B cell (primary cell): ENCODE measurements around the gene UTS2R. TPM values are rescaled to one million over a fixed set of nuclear protein-coding genes. Genes with fewer than 3 reads are reported as not detected.
"Not testable (repeated sequence)": the region's sequence is repeated elsewhere in the genome, so short reads cannot be mapped to it uniquely, and the experiment has no call there.

Source experiments
- ATAC-seq: fragments of 200-7000 bp; cut with Tn5 transposase; one replicate; pipeline ENCODE4 v1.10.0; 2021; ENCODE audit warnings: low read depth, mild to moderate bottlenecking, moderate number of reproducible peaks, moderate library complexity
- CTCF ChIA-PET: fragments of 350-600 bp; sonication (Branson Sonifier 250); formaldehyde crosslinking; loops from one replicate; lab custom pipeline; 2021; ENCODE audit warnings: antibody characterized with exemption, inconsistent platforms; lab: Charles Lee
- POLR2A ChIA-PET: fragments of 350-600 bp; sonication (Branson Sonifier 250); formaldehyde crosslinking; loops from one replicate; lab custom pipeline; 2021; ENCODE audit warnings: antibody characterized with exemption; lab: Charles Lee
- DNase-seq: peaks from one replicate; pipeline ENCODE4 v3.0.0; 2013
- H2AFZ ChIP-seq: 2 replicates; pipeline ENCODE4 v1.6.1; 2012; ENCODE audit warnings: mild to moderate bottlenecking, low read depth, low read length; ENCODE audit not compliant: insufficient read depth, poor library complexity, severe bottlenecking
- H3K27ac ChIP-seq, 2 donors: 1 replicate in 1 of 2; 2 replicates in 1 of 2; pipeline ENCODE4 v1.5.1; 2012 to 2013; ENCODE audit warnings: low read length in 2 of 2, mild to moderate bottlenecking in 2 of 2, moderate library complexity in 1 of 2
- H3K27me3 ChIP-seq, 4 experiments: fragments of 200-600 bp in 1 of 4; sonication (generic) in 1 of 4; replicated peaks in 1 of 4; 1 replicate in 2 of 4; 2 replicates in 2 of 4; pipeline versions ENCODE4 v1.6.1 to v1.7.0; 2013 to 2016; ENCODE audit warnings: low read length in 3 of 4, mild to moderate bottlenecking in 2 of 4, mixed read lengths in 1 of 4, moderate library complexity in 1 of 4; ENCODE audit not compliant: insufficient read depth in 4 of 4, control insufficient read depth in 3 of 4; ENCODE audit errors: control extremely low read depth in 1 of 4
- H3K36me3 ChIP-seq, 2 experiments: replicated peaks in 1 of 2; 1 replicate in 1 of 2; 2 replicates in 1 of 2; pipeline versions ENCODE4 v1.6.1 to v1.7.1; 2013; ENCODE audit warnings: low read length in 1 of 2; ENCODE audit not compliant: insufficient read depth in 2 of 2, control insufficient read depth in 1 of 2; ENCODE audit errors: control extremely low read depth in 1 of 2, extremely low read depth in 1 of 2
- H3K4me1 ChIP-seq, 2 donors: fragments of 200-600 bp in 1 of 2; sonication (generic) in 1 of 2; 1 replicate in 1 of 2; 2 replicates in 1 of 2; pipeline versions ENCODE4 v1.5.1 to v1.6.1; 2013 to 2017; ENCODE audit warnings: low read length in 2 of 2; ENCODE audit not compliant: control insufficient read depth in 2 of 2, insufficient read depth in 2 of 2
- H3K4me2 ChIP-seq: replicated peaks from 2 replicates; pipeline ENCODE3; 2012; ENCODE audit warnings: mild to moderate bottlenecking, low read depth, low read length; ENCODE audit not compliant: poor library complexity, severe bottlenecking
- H3K4me3 ChIP-seq, 5 experiments: fragments of 200-600 bp in 1 of 5; sonication (generic) in 1 of 5; 1 replicate in 3 of 5; 2 replicates in 2 of 5; pipeline versions ENCODE4 v1.5.1 to v1.7.0; 2011 to 2016; ENCODE audit warnings: low read length in 4 of 5, mild to moderate bottlenecking in 4 of 5, low read depth in 2 of 5, control low read depth in 1 of 5, moderate library complexity in 1 of 5; ENCODE audit not compliant: insufficient read depth in 1 of 5; ENCODE audit errors: control extremely low read depth in 1 of 5, extremely low read depth in 1 of 5
- H3K79me2 ChIP-seq: fragments of 200-600 bp; sonication (generic); one replicate; pipeline ENCODE4 v1.6.0; 2016; ENCODE audit warnings: low read length; ENCODE audit not compliant: control insufficient read depth, insufficient read depth
- H3K9ac ChIP-seq: fragments of 200-600 bp; sonication (generic); 2 replicates; pipeline ENCODE4 v1.6.1; 2017; ENCODE audit warnings: mild to moderate bottlenecking, low read length, moderate library complexity
- H3K9me3 ChIP-seq, 3 donors: one replicate each; pipeline versions ENCODE4 v1.6.1 to v1.7.1; 2013; ENCODE audit warnings: low read length in 2 of 3; ENCODE audit not compliant: control insufficient read depth in 2 of 3, insufficient read depth in 1 of 3; ENCODE audit errors: control extremely low read depth in 1 of 3
- H4K20me1 ChIP-seq: 2 replicates; pipeline ENCODE4 v1.6.0; 2012; ENCODE audit warnings: mild to moderate bottlenecking, low read length; ENCODE audit not compliant: insufficient read depth, control insufficient read depth, poor library complexity, severe bottlenecking
- H3K27ac Mint-ChIP-seq: one replicate; pipeline ENCODE4 v1.8.0; 2021; ENCODE audit warnings: mixed read lengths
- H3K27me3 Mint-ChIP-seq: one replicate; pipeline ENCODE4 v1.8.0; 2021; ENCODE audit warnings: mixed read lengths
- H3K4me1 Mint-ChIP-seq: one replicate; pipeline ENCODE4 v1.8.0; 2021; ENCODE audit warnings: mixed read lengths
- H3K4me3 Mint-ChIP-seq: one replicate; pipeline ENCODE4 v1.8.0; 2021; ENCODE audit warnings: mixed read lengths
- H3K9me3 Mint-ChIP-seq: one replicate; pipeline ENCODE4 v1.8.0; 2022; ENCODE audit warnings: mixed read lengths; ENCODE audit not compliant: insufficient read depth
- EZH2 ChIP-seq: IDR thresholded peaks from 2 replicates; pipeline ENCODE4 v1.6.1; 2012; ENCODE audit warnings: borderline replicate concordance, low read depth, mild to moderate bottlenecking, moderate library complexity, low read length; ENCODE audit not compliant: insufficient read depth, poor library complexity, severe bottlenecking
- WGBS: methylation state at CpG from one replicate; pipeline ENCODE4 v1.1.5; 2013; ENCODE audit warnings: missing lambda C conversion rate; ENCODE audit not compliant: insufficient coverage; 5-methylcytosine and 5-hydroxymethylcytosine counted together
- intact Hi-C: fragments of 100-400 bp; cut with micrococcal nuclease; formaldehyde crosslinking; loops from one replicate; pipeline ENCODE4 v1.10.0; 2022
- polyA plus RNA-seq: library from polyadenylated mRNA; depleted of rRNA; stranded (reverse); fragments of >200 nt; gene quantifications from 2 replicates; pipeline ENCODE4 v1.2.3, GENCODE V29; 2012
- total RNA-seq, 2 donors: library from RNA; stranded (reverse); fragments of 120-200 nt in 1 of 2; gene quantifications; 1 replicate in 1 of 2; 2 replicates in 1 of 2; pipeline versions ENCODE4 v1.2.3 to v1.2.4, GENCODE V29; 2013 to 2022
- TF ChIP-seq, protein P1 (sequence below): fragments of 200-600 bp; IDR thresholded peaks from one replicate; pipeline ENCODE4 v1.8.0; 2022; ENCODE audit warnings: antibody characterized with exemption, mild to moderate bottlenecking

Gene UTS2R
- total and polyA plus RNA-seq, 2 donors (not counting 1 experiment from before 2014, with no cell fraction given): 0.86 TPM; not detected in 1

- H3K79me2 ChIP-seq, H3K36me3 ChIP-seq, H3K27ac Mint-ChIP-seq, H3K9me3 ChIP-seq, POLR2A ChIA-PET, H3K4me3 ChIP-seq, H3K4me2 ChIP-seq, H2AFZ ChIP-seq, ATAC-seq, H3K4me1 ChIP-seq, H3K27ac ChIP-seq, H4K20me1 ChIP-seq, H3K9me3 Mint-ChIP-seq, H3K4me3 Mint-ChIP-seq, intact Hi-C loops, H3K4me1 Mint-ChIP-seq, H3K9ac ChIP-seq, DNase-seq: not testable (repeated sequence)
- H3K27me3 ChIP-seq: peaks cover 0 to 23% (median 6%) of the 10 kb centered on the region in 4 experiments
- peaks cover 17% of the 10 kb centered on the region for H3K27me3 Mint-ChIP-seq
- WGBS: no CpG with 5 or more reads among the region's 1 CpG
- CTCF ChIA-PET: interaction anchor here (0.8 kb wide), 1 partner anchor 134 kb away, joined by 3 read pairs; no protein-coding TSS in a partner anchor
Observed at GRCh38 chr17:82359451-82360074, 12.0 kb upstream of the UTS2R start.

DNA sequence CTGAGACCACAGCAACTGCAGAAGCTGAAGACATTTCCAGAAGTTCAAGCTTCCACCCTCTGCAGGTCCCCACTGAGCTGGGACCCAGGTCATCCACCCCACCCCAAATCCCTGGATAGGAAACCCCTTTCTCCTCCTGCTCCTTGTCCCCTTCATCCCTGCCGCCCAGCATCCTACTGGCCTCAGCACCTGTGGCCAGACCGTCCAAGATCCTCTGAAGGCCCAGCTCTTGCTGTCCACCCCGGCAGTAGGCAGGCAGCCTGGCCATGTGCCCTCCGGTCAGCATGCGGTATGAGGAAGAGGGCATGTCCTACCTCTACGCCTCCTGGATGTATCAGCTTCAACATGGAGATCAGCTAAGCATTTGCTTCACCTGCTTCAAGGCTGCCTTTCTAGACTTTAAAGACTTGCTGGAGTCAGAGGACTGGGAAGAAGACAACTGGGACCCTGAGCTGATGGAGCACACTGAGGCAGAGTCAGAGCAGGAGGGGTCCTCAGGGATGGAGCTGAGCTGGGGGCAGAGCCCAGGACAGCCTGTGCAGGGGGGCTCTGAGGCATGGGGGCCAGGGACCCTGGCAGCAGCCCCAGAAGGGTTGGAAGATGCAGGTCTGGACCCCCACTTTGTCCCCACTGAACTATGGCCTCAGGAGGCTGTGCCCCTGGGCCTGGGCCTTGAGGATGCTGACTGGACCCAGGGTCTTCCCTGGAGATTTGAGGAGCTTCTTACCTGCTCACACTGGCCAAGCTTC, 9.5 kb upstream of the UTS2R start:
- peaks cover 0 to 15% (median 3%) of the 10 kb centered on the region in 4 experiments for H3K27me3 ChIP-seq
- H2AFZ ChIP-seq: no peak overlapping the region
- intact Hi-C loops: no loop called here
- peaks cover 0 to 6% (median 0%) of the 10 kb centered on the region in 3 donors for H3K9me3 ChIP-seq
- ATAC-seq (no peak), DNase-seq (no peak)
- Mint-ChIP-seq H3K27me3 (peaks cover 12% of the 10 kb centered on the region), H3K27ac (peak overlapping the region; percentile 20), H3K4me3 (no peak overlapping the region), H3K4me1 (peaks cover 4% of the 10 kb centered on the region), H3K9me3 (no peaks in the 10 kb centered on the region)
- no peak overlapping the region for H3K4me2 ChIP-seq
- H3K79me2 ChIP-seq: no peaks in the 10 kb centered on the region
- no peaks in the 10 kb centered on the region for H3K36me3 ChIP-seq
- no peaks in the 10 kb centered on the region for H4K20me1 ChIP-seq
- no peak overlapping the region for H3K27ac ChIP-seq
- WGBS: 95% methylated on average over 6 of the region's 6 CpGs
- POLR2A ChIA-PET: no interaction called here
- no peak overlapping the region for H3K4me3 ChIP-seq
- H3K4me1 ChIP-seq: peaks cover 0 to 5% of the 10 kb centered on the region in 2 donors
- CTCF ChIA-PET: no interaction called here
- no peak for TF ChIP-seq EZH2
- TF ChIP-seq, protein P1, sequence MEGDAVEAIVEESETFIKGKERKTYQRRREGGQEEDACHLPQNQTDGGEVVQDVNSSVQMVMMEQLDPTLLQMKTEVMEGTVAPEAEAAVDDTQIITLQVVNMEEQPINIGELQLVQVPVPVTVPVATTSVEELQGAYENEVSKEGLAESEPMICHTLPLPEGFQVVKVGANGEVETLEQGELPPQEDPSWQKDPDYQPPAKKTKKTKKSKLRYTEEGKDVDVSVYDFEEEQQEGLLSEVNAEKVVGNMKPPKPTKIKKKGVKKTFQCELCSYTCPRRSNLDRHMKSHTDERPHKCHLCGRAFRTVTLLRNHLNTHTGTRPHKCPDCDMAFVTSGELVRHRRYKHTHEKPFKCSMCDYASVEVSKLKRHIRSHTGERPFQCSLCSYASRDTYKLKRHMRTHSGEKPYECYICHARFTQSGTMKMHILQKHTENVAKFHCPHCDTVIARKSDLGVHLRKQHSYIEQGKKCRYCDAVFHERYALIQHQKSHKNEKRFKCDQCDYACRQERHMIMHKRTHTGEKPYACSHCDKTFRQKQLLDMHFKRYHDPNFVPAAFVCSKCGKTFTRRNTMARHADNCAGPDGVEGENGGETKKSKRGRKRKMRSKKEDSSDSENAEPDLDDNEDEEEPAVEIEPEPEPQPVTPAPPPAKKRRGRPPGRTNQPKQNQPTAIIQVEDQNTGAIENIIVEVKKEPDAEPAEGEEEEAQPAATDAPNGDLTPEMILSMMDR: no peak
- no peak overlapping the region for H3K9ac ChIP-seq
